H9 (cell line): ENCODE data around the gene IMP3. TPM values are rescaled to one million over a fixed set of nuclear protein-coding genes. Genes with fewer than 3 reads are reported as not detected.
"Not testable (repeated sequence)": the region's sequence is repeated elsewhere in the genome, so short reads cannot be mapped to it uniquely, and the experiment has no call there.

Experiments used
- DNase-seq: peaks from one replicate; pipeline ENCODE4 v3.0.0-alpha.2; 2017
- H2AFZ ChIP-seq: one replicate; pipeline ENCODE4 v1.6.1; 2013; ENCODE audit warnings: mild to moderate bottlenecking, low read length, control low read depth, moderate library complexity
- H2AK5ac ChIP-seq: 2 replicates; pipeline ENCODE4 v1.6.1; 2013; ENCODE audit warnings: low read length, control low read depth, mixed read lengths; ENCODE audit not compliant: insufficient read length
- H2BK120ac ChIP-seq: one replicate; pipeline ENCODE4 v1.6.1; 2013; ENCODE audit warnings: low read depth, mild to moderate bottlenecking, low read length, control low read depth, inconsistent platforms; ENCODE audit not compliant: poor library complexity, severe bottlenecking
- H2BK12ac ChIP-seq: 2 replicates; pipeline ENCODE4 v1.6.1; 2013; ENCODE audit warnings: low read length, control low read depth, mixed read lengths, low read depth; ENCODE audit not compliant: insufficient read length
- H2BK15ac ChIP-seq: 2 replicates; pipeline ENCODE4 v1.6.1; 2013; ENCODE audit warnings: low read depth, low read length, control low read depth
- H2BK20ac ChIP-seq: one replicate; pipeline ENCODE4 v1.6.1; 2013; ENCODE audit warnings: low read depth, mild to moderate bottlenecking, low read length, control low read depth, inconsistent platforms; ENCODE audit not compliant: poor library complexity, severe bottlenecking
- H2BK5ac ChIP-seq: 2 replicates; pipeline ENCODE4 v1.6.1; 2013; ENCODE audit warnings: low read length, control low read depth, mixed read lengths; ENCODE audit not compliant: insufficient read length
- H3K14ac ChIP-seq: 2 replicates; pipeline ENCODE4 v1.6.1; 2013; ENCODE audit warnings: low read length, control low read depth; ENCODE audit not compliant: insufficient read depth
- H3K18ac ChIP-seq: 2 replicates; pipeline ENCODE4 v1.6.1; 2013; ENCODE audit warnings: low read depth, mild to moderate bottlenecking, mixed read lengths, low read length, control low read depth; ENCODE audit not compliant: insufficient read length
- H3K23ac ChIP-seq: 2 replicates; pipeline ENCODE4 v1.6.1; 2013; ENCODE audit warnings: low read length, control low read depth, mixed read lengths, low read depth; ENCODE audit not compliant: insufficient read length
- H3K23me2 ChIP-seq: 2 replicates; pipeline ENCODE4 v1.6.1; 2013; ENCODE audit warnings: low read depth, mild to moderate bottlenecking, mixed read lengths, low read length, control low read depth; ENCODE audit not compliant: insufficient read length, poor library complexity, severe bottlenecking
- H3K27ac ChIP-seq: 2 replicates; pipeline ENCODE4 v1.5.1; 2013; ENCODE audit warnings: low read length, control low read depth, mixed read lengths, low read depth; ENCODE audit not compliant: insufficient read length
- H3K27me3 ChIP-seq: 2 replicates; pipeline ENCODE4 v1.6.1; 2013; ENCODE audit warnings: low read length, control low read depth, inconsistent platforms; ENCODE audit not compliant: insufficient read depth
- H3K4ac ChIP-seq: 2 replicates; pipeline ENCODE4 v1.6.1; 2013; ENCODE audit warnings: low read depth, mild to moderate bottlenecking, control low read depth, inconsistent platforms, low read length, moderate library complexity
- H3K4me1 ChIP-seq: 2 replicates; pipeline ENCODE4 v1.6.1; 2013; ENCODE audit warnings: low read length, control low read depth, inconsistent platforms; ENCODE audit not compliant: insufficient read depth
- H3K4me2 ChIP-seq: 2 replicates; pipeline ENCODE4 v1.6.1; 2013; ENCODE audit warnings: low read length, control low read depth, mixed read lengths; ENCODE audit not compliant: insufficient read length, insufficient read depth
- H3K56ac ChIP-seq: 2 replicates; pipeline ENCODE4 v1.6.1; 2013; ENCODE audit warnings: low read depth, mild to moderate bottlenecking, mixed read lengths, low read length, control low read depth; ENCODE audit not compliant: insufficient read length
- H3K79me1 ChIP-seq: 2 replicates; pipeline ENCODE4 v1.6.1; 2013; ENCODE audit warnings: low read depth, mild to moderate bottlenecking, moderate library complexity, low read length, control low read depth, inconsistent platforms; ENCODE audit not compliant: insufficient read depth, poor library complexity, severe bottlenecking
- H3K79me2 ChIP-seq: 2 replicates; pipeline ENCODE4 v1.6.1; 2013; ENCODE audit warnings: low read length, control low read depth, inconsistent platforms; ENCODE audit not compliant: insufficient read depth
- H3K9ac ChIP-seq: 2 replicates; pipeline ENCODE4 v1.6.1; 2013; ENCODE audit warnings: low read length, control low read depth, mixed read lengths; ENCODE audit not compliant: insufficient read length; ENCODE audit errors: extremely low read depth
- H3K9me3 ChIP-seq: one replicate; pipeline ENCODE4 v1.6.1; 2013; ENCODE audit warnings: low read depth, low read length, inconsistent platforms; ENCODE audit not compliant: control insufficient read depth
- H3T11ph ChIP-seq: one replicate; pipeline ENCODE4 v1.6.1; 2013; ENCODE audit warnings: mild to moderate bottlenecking, low read length, control low read depth, inconsistent platforms
- H4K20me1 ChIP-seq: one replicate; pipeline ENCODE4 v1.6.1; 2013; ENCODE audit not compliant: control insufficient read depth, insufficient read length, insufficient read depth
- H4K5ac ChIP-seq: 2 replicates; pipeline ENCODE4 v1.6.1; 2013; ENCODE audit warnings: low read depth, mild to moderate bottlenecking, mixed read lengths, low read length, control low read depth; ENCODE audit not compliant: insufficient read length
- H4K8ac ChIP-seq: replicated peaks from 2 replicates; pipeline ENCODE4 v1.6.1; 2013; ENCODE audit warnings: low read length, control low read depth, mixed read lengths, low read depth; ENCODE audit not compliant: insufficient read length
- H4K91ac ChIP-seq: 2 replicates; pipeline ENCODE4 v1.6.1; 2013; ENCODE audit warnings: low read depth, mild to moderate bottlenecking, moderate library complexity, mixed read lengths, low read length, control low read depth; ENCODE audit not compliant: insufficient read length
- H3K27ac Mint-ChIP-seq, 3 experiments: 2 replicates in 2 of 3; 3 replicates in 1 of 3; pipeline ENCODE4 v1.8.0; 2020 to 2021; ENCODE audit warnings: mixed read lengths in 3 of 3, mild to moderate bottlenecking in 1 of 3, moderate library complexity in 1 of 3
- H3K27me3 Mint-ChIP-seq: 2 replicates; pipeline ENCODE4 v1.8.0; 2021; ENCODE audit warnings: low read depth, mild to moderate bottlenecking, moderate library complexity, mixed read lengths
- H3K36me3 Mint-ChIP-seq, 3 experiments: 2 replicates in 2 of 3; 3 replicates in 1 of 3; pipeline ENCODE4 v1.8.0; 2020 to 2021; ENCODE audit warnings: low read depth in 3 of 3, mixed read lengths in 3 of 3; ENCODE audit not compliant: insufficient read depth in 1 of 3
- H3K4me1 Mint-ChIP-seq, 2 experiments: 2 replicates each; pipeline ENCODE4 v1.8.0; 2020; ENCODE audit warnings: mixed read lengths in 2 of 2
- H3K4me3 Mint-ChIP-seq, 2 experiments: 2 replicates in 1 of 2; 3 replicates in 1 of 2; pipeline ENCODE4 v1.8.0; 2020 to 2021; ENCODE audit warnings: mild to moderate bottlenecking in 2 of 2, mixed read lengths in 2 of 2, moderate library complexity in 1 of 2
- H3K9me3 Mint-ChIP-seq, 2 experiments: 2 replicates in 1 of 2; 3 replicates in 1 of 2; pipeline ENCODE4 v1.8.0; 2020; ENCODE audit warnings: mild to moderate bottlenecking in 2 of 2, mixed read lengths in 2 of 2, moderate library complexity in 1 of 2
- CTCF ChIP-seq: fragments of 200-600 bp; sonication (generic); conservative IDR thresholded peaks from 3 replicates; pipeline ENCODE4 v1.8.0; 2021; ENCODE audit warnings: antibody characterized with exemption, mild to moderate bottlenecking
- WGBS: extraction: QIAGEN DNeasy Blood & Tissue Kit; methylation state at CpG from one replicate; pipeline ENCODE4 v1.1.7; 2013; ENCODE audit warnings: missing lambda C conversion rate, low lambda C conversion rate, mixed read lengths; ENCODE audit not compliant: insufficient read length; ENCODE audit errors: extremely low coverage; 5-methylcytosine and 5-hydroxymethylcytosine counted together
- total RNA-seq: library from RNA; stranded (reverse); gene quantifications from 2 replicates; pipeline ENCODE4 v1.2.1, GENCODE V29; 2021

The IMP3 gene
- total RNA-seq, 1 experiment from 2014 or later = 97.9 TPM

- not testable (repeated sequence) for H3T11ph ChIP-seq, H3K14ac ChIP-seq, H3K23me2 ChIP-seq, H3K27me3 Mint-ChIP-seq, H4K5ac ChIP-seq, H2BK5ac ChIP-seq, H3K36me3 Mint-ChIP-seq, H2AK5ac ChIP-seq, H3K4me2 ChIP-seq, H3K27ac ChIP-seq, H3K27ac Mint-ChIP-seq, H2BK15ac ChIP-seq, H3K79me2 ChIP-seq, H3K9me3 ChIP-seq, H2AFZ ChIP-seq, H2BK20ac ChIP-seq, H2BK120ac ChIP-seq, H2BK12ac ChIP-seq, H4K20me1 ChIP-seq, H3K9me3 Mint-ChIP-seq, H3K18ac ChIP-seq, H3K23ac ChIP-seq, H3K4me1 ChIP-seq, H4K8ac ChIP-seq, H4K91ac ChIP-seq, H3K4me3 Mint-ChIP-seq, H3K56ac ChIP-seq, H3K9ac ChIP-seq, H3K79me1 ChIP-seq, H3K27me3 ChIP-seq, H3K4ac ChIP-seq
- peaks cover 17 to 33% of the 10 kb centered on the region in 2 experiments for H3K4me1 Mint-ChIP-seq
- peak; percentile 95 for DNase-seq
- no CpG with 5 or more reads among the region's 14 CpGs for WGBS
- TF ChIP-seq CTCF = peak; percentile 95
These were observed 43.8 kb upstream of the IMP3 start for GRCh38 chr15:75683646-75684312.
